Posterior cingulate gyrus (tissue), 11 donors: Measurements from ENCODE around the gene ANKRD6.
A peak's percentile ranks its signal among the peaks of the same experiment; 100 is the strongest.
"Not testable (repeated sequence)": the region's sequence is repeated elsewhere in the genome, so short reads cannot be mapped to it uniquely, and the experiment has no call there.

Source experiments
- DNase-seq, 10 donors: peaks; one replicate each; pipeline versions ENCODE4 v3.0.0 to v3.0.0-alpha.2; 2020 to 2021; ENCODE audit warnings: mixed read lengths in 3 of 10
- intact Hi-C: fragments of 100-400 bp; cut with DNase I; formaldehyde crosslinking; loops from one replicate; pipeline ENCODE4 v1.15.1; 2023

The ANKRD6 gene

GRCh38 chr6:89637960-89638319 lies 205.0 kb downstream of the ANKRD6 start:
- intact Hi-C loops, result loop anchor here (5.0 kb wide), 2 partner anchors 49 to 271 kb away; no protein-coding TSS in a partner anchor
- DNase-seq, result no peak

- DNase-seq, result peak; percentile 92 to 99 (median 96)
- intact Hi-C loops, result loop anchor here (5.0 kb wide), 2 partner anchors 49 to 271 kb away; no protein-coding TSS in a partner anchor
Measured at GRCh38 chr6:89638320-89639195, 205.6 kb downstream of the ANKRD6 start, which contains the start of gene LYRM2. LYRM2 (minus strand) TSS chr6:89638747; CDS start chr6:89638716, 31 bp downstream.

- intact Hi-C loops, result no loop called here
- DNase-seq, result no peak
Measured at GRCh38 chr6:89640804-89641203, 207.9 kb downstream of the ANKRD6 start.

- intact Hi-C loops, DNase-seq: not testable (repeated sequence)
Measured at GRCh38 chr6:89641581-89641980, 208.6 kb downstream of the ANKRD6 start.

- intact Hi-C loops, result no loop called here
- no peak for DNase-seq
Measured at GRCh38 chr6:89642956-89643355, 210.0 kb downstream of the ANKRD6 start.

- intact Hi-C loops, result no loop called here
- DNase-seq, result peak in 1 of 10 donors; percentile 9
Measured at GRCh38 chr6:89643406-89643805, 210.5 kb downstream of the ANKRD6 start.

GRCh38 chr6:89644864-89645263 lies 211.9 kb downstream of the ANKRD6 start:
- DNase-seq, result no peak
- intact Hi-C loops, result no loop called here

GRCh38 chr6:89649682-89650081 lies 216.7 kb downstream of the ANKRD6 start:
- intact Hi-C loops, result no loop called here

GRCh38 chr6:89650579-89650978 lies 217.6 kb downstream of the ANKRD6 start:
- DNase-seq, result no peak
- intact Hi-C loops, result no loop called here

More at GRCh38 chr6:89649682-89650081, 216.7 kb downstream of the ANKRD6 start:
- DNase-seq, result no peak

GRCh38 chr6:89655122-89655521 lies 222.2 kb downstream of the ANKRD6 start:
- intact Hi-C loops, result no loop called here
- no peak for DNase-seq

GRCh38 chr6:89657445-89658158 lies 224.7 kb downstream of the ANKRD6 start:
- intact Hi-C loops, result no loop called here
- no peak for DNase-seq

- no peak for DNase-seq
- intact Hi-C loops, result no loop called here
Measured at GRCh38 chr6:89660981-89661380, 228.0 kb downstream of the ANKRD6 start.

GRCh38 chr6:89661559-89661958 lies 228.6 kb downstream of the ANKRD6 start:
- intact Hi-C loops, result no loop called here
- DNase-seq, result no peak

GRCh38 chr6:89662659-89663223 lies 229.8 kb downstream of the ANKRD6 start:
- DNase-seq, result no peak
- intact Hi-C loops, result no loop called here

GRCh38 chr6:89667872-89668556 lies 235.1 kb downstream of the ANKRD6 start:
- DNase-seq, result no peak
- intact Hi-C loops, result no loop called here

- DNase-seq, result no peak
- intact Hi-C loops, result no loop called here
Measured at GRCh38 chr6:89669002-89669401, 236.1 kb downstream of the ANKRD6 start.

GRCh38 chr6:89670935-89671565 lies 238.1 kb downstream of the ANKRD6 start:
- no peak for DNase-seq
- intact Hi-C loops, result no loop called here

GRCh38 chr6:89675949-89676748 lies 243.2 kb downstream of the ANKRD6 start:
- intact Hi-C loops, result no loop called here
- no peak for DNase-seq

GRCh38 chr6:89678531-89678930 lies 245.6 kb downstream of the ANKRD6 start:
- no peak for DNase-seq
- intact Hi-C loops, result no loop called here
